Ammon's horn (tissue), 1 donor: ENCODE results near the gene TMEM134.
"Not testable (repeated sequence)": the region's sequence is repeated elsewhere in the genome, so short reads cannot be mapped to it uniquely, and the experiment has no call there.

Experiments used
- DNase-seq: peaks from one replicate; pipeline ENCODE4 v3.0.0-alpha.2; 2016; ENCODE audit warnings: low spot score

The TMEM134 gene

DNA sequence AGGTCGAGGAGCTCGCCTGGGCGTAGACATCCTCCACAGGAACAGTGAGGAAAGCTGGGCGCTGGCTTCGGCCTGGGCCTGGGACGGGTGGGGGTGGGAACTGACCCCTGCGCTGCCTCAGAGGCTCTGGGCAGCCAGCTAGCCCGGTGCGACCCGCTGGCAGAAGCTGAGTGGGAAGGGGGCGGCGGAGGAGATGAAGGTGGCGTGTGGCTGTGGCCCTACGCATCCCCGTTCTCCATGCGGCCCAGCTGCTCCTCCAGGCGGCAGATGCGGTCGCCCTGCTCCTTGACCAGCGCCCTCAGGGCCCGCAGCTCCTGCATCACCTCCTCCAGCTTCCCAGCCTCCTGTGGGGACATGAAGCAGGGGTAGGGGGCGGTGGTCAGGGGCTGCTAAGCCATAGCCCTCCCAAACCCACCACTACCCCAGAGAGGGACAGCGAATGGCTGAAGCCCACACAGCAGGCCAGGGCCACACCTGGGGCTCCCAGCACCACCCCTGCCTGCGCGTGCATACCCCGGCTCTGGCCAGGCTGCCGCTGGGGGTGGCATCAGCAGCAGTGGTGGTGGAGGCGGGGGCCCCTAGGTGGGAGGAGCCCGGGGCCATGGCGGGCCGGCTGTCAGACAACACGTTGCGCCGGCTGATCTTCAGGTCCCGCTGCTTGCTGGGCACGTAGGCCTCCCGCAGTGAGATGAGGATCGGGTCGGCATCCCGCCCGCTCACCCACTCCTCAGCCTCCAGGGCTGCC lies 30.7 kb downstream of the TMEM134 start:
- no peak for DNase-seq

DNA sequence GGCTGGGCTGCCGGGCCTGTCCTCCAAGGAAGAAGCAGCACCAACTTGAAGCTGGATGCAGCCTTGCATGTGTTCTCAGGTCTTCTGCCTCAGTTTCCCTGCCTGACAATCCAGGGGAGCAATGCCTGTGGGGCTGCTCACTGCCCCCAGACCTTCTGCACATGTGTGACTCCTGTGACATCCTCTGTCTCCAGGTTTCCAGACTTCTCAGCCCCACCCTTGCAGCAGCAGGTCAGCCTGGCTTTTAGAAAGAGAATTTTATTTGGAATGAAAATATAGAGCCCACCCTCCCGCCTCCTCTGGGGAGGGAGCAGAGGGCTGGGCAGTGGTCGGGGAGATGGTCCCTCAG lies 31.3 kb downstream of the TMEM134 start:
- no peak for DNase-seq

- no peak for DNase-seq
Observed at GRCh38 chr11:67437082-67437808, 31.8 kb downstream of the TMEM134 start, which contains the start of gene PTPRCAP. TSS of gene PTPRCAP (minus strand) at chr11:67437682. CDS start at chr11:67437619, 63 bp downstream.

DNA sequence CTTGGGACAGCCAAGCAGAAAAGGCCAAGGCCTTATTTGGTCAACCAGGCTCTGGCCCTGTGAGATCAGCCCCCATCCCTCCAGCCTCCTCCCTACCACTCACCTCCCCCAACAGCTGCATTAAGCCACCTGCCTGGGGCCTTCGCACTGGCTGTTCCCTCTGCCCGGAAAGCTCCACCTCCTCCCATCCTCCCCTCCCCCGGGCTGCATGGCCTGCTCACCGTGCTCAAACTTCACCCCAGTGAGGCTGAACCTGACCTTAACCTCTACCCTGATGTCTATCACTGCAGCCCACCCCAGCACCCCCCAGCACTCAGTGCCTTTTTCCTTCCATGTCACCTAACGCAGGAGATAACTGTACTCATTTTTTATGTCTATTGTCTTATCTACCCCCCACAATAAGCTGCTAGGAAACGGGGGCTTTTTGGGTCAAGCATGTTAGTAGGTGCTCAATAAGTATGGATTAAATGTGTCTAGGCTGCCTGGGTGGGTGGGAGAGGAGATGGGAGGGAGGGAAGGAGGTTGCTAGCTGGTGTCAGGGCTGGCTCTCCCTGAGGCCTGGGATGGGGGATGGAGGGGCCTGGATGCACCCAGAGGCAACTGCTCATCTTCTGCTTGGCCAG lies 32.5 kb downstream of the TMEM134 start:
- no peak for DNase-seq

DNA sequence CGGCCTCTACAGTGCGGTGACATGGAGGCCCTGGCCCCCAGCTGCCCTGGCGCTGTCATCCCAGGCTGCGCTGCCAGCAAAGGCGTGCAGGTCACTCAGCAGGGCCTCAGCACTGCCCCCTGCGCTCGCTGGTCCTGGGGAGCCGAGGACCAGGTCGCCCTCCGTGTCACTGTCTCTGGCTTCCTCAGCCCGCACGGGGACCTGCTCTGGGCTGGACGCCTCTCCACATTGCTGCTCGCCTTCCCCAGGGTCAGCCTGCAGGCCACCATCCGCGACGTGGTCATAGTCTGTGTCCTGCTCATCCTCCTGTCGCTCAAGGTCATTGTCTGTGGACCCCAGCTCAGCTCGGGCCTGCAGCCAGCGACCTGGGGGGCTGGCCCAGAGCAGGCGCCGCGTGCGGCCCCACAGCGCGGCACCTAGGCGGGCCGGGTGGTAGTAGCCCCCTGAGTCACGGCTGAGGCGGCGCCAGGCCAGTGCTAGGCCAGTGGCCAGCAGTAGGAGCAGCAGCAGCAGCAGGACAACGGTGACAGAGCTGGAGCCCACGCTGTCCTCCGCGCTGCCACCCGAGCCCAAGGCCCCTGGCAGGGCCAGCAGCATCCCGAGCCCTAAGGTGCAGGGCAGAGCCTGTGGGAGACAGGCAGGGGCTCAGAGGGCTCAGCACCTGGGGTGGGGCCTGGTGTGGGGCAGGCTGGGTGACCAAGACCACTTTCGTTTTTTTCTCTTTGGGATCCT lies 33.2 kb downstream of the TMEM134 start:
- no peak for DNase-seq

GRCh38 chr11:67435031-67435726 lies 33.9 kb downstream of the TMEM134 start:
- no peak for DNase-seq

GRCh38 chr11:67434395-67434881 lies 34.6 kb downstream of the TMEM134 start:
- no peak for DNase-seq

- DNase-seq, result no peak
Observed at GRCh38 chr11:67433536-67434394, 35.3 kb downstream of the TMEM134 start.

- no peak for DNase-seq
Observed at GRCh38 chr11:67432655-67433349, 36.2 kb downstream of the TMEM134 start.

DNA sequence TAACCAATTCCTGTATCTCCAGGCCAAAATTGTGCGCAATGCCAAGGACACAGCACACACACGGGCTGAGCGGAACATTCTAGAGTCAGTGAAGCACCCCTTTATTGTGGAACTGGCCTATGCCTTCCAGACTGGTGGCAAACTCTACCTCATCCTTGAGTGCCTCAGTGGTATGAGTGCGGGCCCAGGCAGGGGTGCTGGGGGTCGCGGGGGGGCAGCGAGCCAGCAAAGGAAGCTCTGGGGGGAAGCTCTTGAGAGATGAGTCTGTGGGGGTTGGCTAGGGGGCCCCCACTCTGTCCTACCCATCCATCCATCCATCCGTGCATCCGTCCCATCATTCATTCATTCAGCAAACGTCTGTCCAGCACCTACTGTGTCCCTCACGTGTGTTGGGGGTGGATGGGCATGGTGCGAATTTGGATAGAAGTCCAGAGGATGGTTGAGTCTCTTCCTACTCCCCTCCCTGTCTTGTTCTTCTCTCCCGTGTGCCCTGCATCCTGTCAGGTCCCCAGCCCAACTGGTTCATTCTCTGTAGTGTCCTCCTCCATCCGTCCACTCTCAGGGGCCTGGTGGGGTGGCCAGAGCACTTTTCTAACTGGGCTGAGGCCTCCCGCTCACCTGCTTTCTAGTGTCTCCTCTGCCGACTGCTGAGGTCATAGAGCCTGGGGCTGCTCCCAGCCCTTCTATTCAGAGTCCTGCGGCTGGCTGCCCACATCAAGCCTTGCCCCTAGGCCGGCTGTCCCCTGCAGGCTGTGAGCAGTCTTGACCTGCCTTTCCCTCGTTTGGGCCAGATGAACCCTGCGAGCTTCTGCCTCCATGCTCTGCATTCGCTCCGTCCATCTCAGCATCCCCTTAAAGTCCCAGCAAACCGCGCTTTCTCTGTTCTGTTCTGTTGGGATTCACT lies 37.5 kb downstream of the TMEM134 start:
- DNase-seq, result no peak

GRCh38 chr11:67429722-67430121 lies 39.3 kb downstream of the TMEM134 start:
- no peak for DNase-seq

- no peak for DNase-seq
Observed at GRCh38 chr11:67429038-67429668, 39.9 kb downstream of the TMEM134 start.

DNA sequence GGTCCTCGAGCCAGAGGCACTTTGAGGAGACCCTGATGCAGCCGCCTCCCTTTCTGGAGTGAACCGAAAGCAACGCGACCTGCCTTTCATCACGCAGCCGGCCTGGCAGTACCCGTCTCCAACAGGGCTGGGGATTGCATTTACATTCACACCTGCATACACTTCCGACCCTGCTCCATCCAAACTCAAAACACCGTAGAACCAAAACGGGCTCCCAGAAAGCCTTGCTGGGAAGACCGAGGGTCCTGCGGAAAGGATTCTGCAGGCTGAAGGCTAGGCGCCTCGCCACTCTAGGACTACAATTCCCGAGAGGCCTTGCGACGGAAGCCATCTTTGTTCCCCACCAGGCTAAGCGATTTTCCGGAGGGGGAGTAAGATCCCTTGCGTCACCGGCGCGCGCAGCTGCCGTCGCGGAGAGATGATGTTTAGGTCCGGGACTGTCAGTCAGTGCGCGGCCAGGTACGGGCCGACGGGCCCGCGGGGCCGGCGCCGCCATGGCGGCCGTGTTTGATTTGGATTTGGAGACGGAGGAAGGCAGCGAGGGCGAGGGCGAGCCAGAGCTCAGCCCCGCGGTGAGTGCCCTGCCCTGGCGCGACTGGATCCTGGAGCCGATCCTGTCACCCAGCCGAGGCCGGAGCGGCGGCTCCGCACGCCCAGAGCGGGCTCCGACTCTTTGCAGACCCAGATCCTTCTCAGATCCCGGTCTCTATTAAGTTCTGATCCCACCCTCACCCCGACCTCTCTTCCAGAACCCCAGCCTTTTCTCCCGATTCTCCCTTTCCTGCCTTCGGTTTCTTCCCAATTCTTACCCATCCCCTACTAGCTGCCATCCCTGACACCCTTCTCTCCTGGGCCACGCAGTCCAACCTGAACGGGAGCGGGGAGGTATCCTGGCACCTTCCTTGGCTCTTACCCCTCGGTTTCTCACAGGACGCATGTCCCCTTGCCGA lies 40.7 kb downstream of the TMEM134 start, which contains the start of gene RPS6KB2:
Gene RPS6KB2, plus strand, starts transcription at position 443 of the 950 bp plus-strand sequence. Its CDS starts 52 bp downstream, at position 495.
- peak; percentile 98 for DNase-seq

DNA sequence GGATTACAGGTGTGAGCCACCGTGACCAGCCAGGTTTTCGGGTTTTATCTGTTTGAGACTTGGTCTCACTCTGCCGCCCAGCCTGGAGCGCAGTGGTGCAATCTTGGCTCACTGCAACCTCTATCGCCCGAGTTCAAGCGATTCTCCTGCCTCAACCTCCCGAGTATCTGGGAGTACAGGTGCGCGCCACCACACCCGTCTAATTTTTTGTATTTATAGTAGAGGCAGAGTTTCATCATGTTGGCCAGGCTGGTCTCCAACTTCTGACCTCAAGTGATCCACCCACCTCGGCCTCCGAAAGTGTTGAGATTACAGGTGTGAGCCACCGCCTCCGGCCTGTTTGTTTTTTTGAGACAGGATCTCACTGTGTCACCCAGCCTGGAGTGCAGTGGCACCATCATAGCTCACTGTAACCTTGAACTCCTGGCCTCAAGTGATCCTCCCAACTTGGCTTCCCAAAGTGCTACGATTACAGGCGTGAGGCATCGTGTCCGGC lies 41.6 kb downstream of the TMEM134 start:
- not testable (repeated sequence) for DNase-seq

- no peak for DNase-seq
Observed at GRCh38 chr11:67423891-67424613, 45.0 kb downstream of the TMEM134 start.

- no peak for DNase-seq
Observed at GRCh38 chr11:67423466-67423865, 45.6 kb downstream of the TMEM134 start.
